ENCODE data around the gene TEX14. TPM values are rescaled to one million over a fixed set of nuclear protein-coding genes. Genes with fewer than 3 reads are reported as not detected.

Gene TEX14
- total and polyA plus RNA-seq, 2 donors (not counting 3 experiments of a cell fraction or from before 2014, with no cell fraction given) = 0.10 TPM; not detected in 1

- H3K4me1 ChIP-seq (ENCODE audit: control insufficient read depth, extremely low read depth, insufficient read depth, low read length) = no peaks in the 10 kb centered on the region
- H3K9me3 ChIP-seq (replicated peaks; ENCODE audit: control insufficient read depth, insufficient read depth, low read length) = no peaks in the 10 kb centered on the region
- DNase-seq (ENCODE audit: low read depth, low spot score) (no peak), FAIRE-seq (no peak)
- H3K27me3 ChIP-seq (ENCODE audit: control insufficient read depth in 2 of 2, insufficient read depth in 2 of 2, low read length in 2 of 2) = peaks cover 0 to 3% of the 10 kb centered on the region in 2 experiments
- dilution Hi-C loops (cut with MboI; ENCODE audit: extremely low pct_ligation_motif_present, low sequenced_read_pairs) = no loop called here
- no peak overlapping the region for H2AFZ ChIP-seq (ENCODE audit: low read depth, low read length)
- H3K36me3 ChIP-seq (ENCODE audit: control insufficient read depth in 2 of 2, extremely low read depth in 1 of 2, insufficient read depth in 2 of 2, low read length in 2 of 2) = no peaks in the 10 kb centered on the region
- no peaks in the 10 kb centered on the region for H3K9me1 ChIP-seq (replicated peaks; ENCODE audit: control insufficient read depth, extremely low read depth, insufficient read depth, low read length)
- H4K20me1 ChIP-seq (replicated peaks; ENCODE audit: control insufficient read depth, extremely low read depth, insufficient read depth, low read length) = no peaks in the 10 kb centered on the region
- POLR2A ChIA-PET = no interaction called here
- CTCF ChIA-PET = interaction anchor here (1.0 to 1.8 kb wide), 2 partner anchors 20 to 39 kb away, joined by 3 to 5 read pairs; no protein-coding TSS in a partner anchor
- no peak for TF ChIP-seq POLR2AphosphoS5 (IDR thresholded peaks at IDR 0.05; ENCODE audit: insufficient read depth, low read depth, low read length)
- TF ChIP-seq GATA2 (IDR thresholded peaks at IDR 0.05; ENCODE audit: insufficient read depth, insufficient read length, low read depth, low read length) = no peak
- no peak for TF ChIP-seq MAX (IDR thresholded peaks at IDR 0.05; ENCODE audit: insufficient read depth, insufficient read length)
- TF ChIP-seq CTCF (IDR thresholded peaks at IDR 0.05; ENCODE audit: extremely low read depth in 1 of 2, insufficient read depth in 1 of 2, low read depth in 1 of 2, low read length in 2 of 2) = no peak
- TF ChIP-seq EZH2 (IDR thresholded peaks at IDR 0.05; ENCODE audit: borderline replicate concordance, low read depth, low read length, severe bottlenecking) = no peak
- TF ChIP-seq POLR2A (IDR thresholded peaks at IDR 0.05; ENCODE audit: low read depth, low read length) = no peak
- TF ChIP-seq JUN (IDR thresholded peaks at IDR 0.05; ENCODE audit: borderline replicate concordance, insufficient read depth, insufficient read length, low read depth) = no peak
- no peak for TF ChIP-seq FOS (IDR thresholded peaks at IDR 0.05; ENCODE audit: borderline replicate concordance, insufficient read depth, low read length)
- TF ChIP-seq MYC (IDR thresholded peaks at IDR 0.05; ENCODE audit: low read depth, low read length) = no peak
- H3K79me2 ChIP-seq (ENCODE audit: control insufficient read depth, insufficient read depth, low read length) = no peaks in the 10 kb centered on the region
- no peak overlapping the region for H3K27ac ChIP-seq (ENCODE audit: insufficient read depth, low read depth, low read length)
- no peak overlapping the region for H3K4me3 ChIP-seq (replicated peaks in 1 of 3; ENCODE audit: insufficient read depth in 1 of 3, low read depth in 1 of 3, low read length in 3 of 3)
- intact Hi-C loops (cut with micrococcal nuclease) = no loop called here
- no peak overlapping the region for H3K9ac ChIP-seq (replicated peaks; ENCODE audit: extremely low read depth, insufficient read depth, low read length)
- H3K4me2 ChIP-seq (ENCODE audit: insufficient read depth, low read length) = no peak overlapping the region
- BruUV-seq (replicated peaks) = no TSS peak
Measured at GRCh38 chr17:58557981-58558380, 133.9 kb downstream of the TEX14 start.

Measured in endothelial cell of umbilical vein (primary cell).